ENCODE data around the gene LENG1.
A peak's percentile ranks its signal among the peaks of the same experiment; 100 is the strongest.
"Not testable (repeated sequence)": the region's sequence is repeated elsewhere in the genome, so short reads cannot be mapped to it uniquely, and the experiment has no call there.

LENG1 gene

GRCh38 chr19:54189145-54189734 is 29.7 kb upstream of the LENG1 start, which contains the start of gene MBOAT7:
MBOAT7 (minus strand) TSS chr19:54189580; CDS start chr19:54188508, 1,072 bp downstream.
- no peak for DNase-seq

GRCh38 chr19:54188215-54188871 is 28.8 kb upstream of the LENG1 start:
- DNase-seq: no peak

- no peak for DNase-seq
Measured at GRCh38 chr19:54186934-54187381, 27.4 kb upstream of the LENG1 start.

GRCh38 chr19:54186351-54186750 is 26.8 kb upstream of the LENG1 start:
- DNase-seq: no peak

- no peak for DNase-seq
Measured at GRCh38 chr19:54183431-54183830, 23.9 kb upstream of the LENG1 start.

- DNase-seq: not testable (repeated sequence)
Measured at GRCh38 chr19:54181894-54182293, 22.4 kb upstream of the LENG1 start.

- no peak for DNase-seq
Measured at GRCh38 chr19:54180691-54181091, 21.2 kb upstream of the LENG1 start.

GRCh38 chr19:54179921-54180461 is 20.5 kb upstream of the LENG1 start:
- DNase-seq: no peak

- no peak for DNase-seq
Measured at GRCh38 chr19:54179262-54179852, 19.8 kb upstream of the LENG1 start.

- peak in 1 of 2 experiments; percentile 29 for DNase-seq
Measured at GRCh38 chr19:54178581-54179261, 19.2 kb upstream of the LENG1 start.

- no peak for DNase-seq
Measured at GRCh38 chr19:54173951-54174834, 14.7 kb upstream of the LENG1 start.

- no peak for DNase-seq
Measured at GRCh38 chr19:54173359-54173699, 13.8 kb upstream of the LENG1 start.

- no peak for DNase-seq
Measured at GRCh38 chr19:54172471-54173358, 13.2 kb upstream of the LENG1 start, which contains the start of gene TMC4. TMC4 (minus strand) TSS chr19:54173160; CDS start chr19:54173117, 43 bp downstream.

- not testable (repeated sequence) for DNase-seq
Measured at GRCh38 chr19:54171736-54172431, 12.4 kb upstream of the LENG1 start.

- no peak for DNase-seq
Measured at GRCh38 chr19:54169149-54169740, 9.7 kb upstream of the LENG1 start.

- peak; percentile 79 to 88 for DNase-seq
Measured at GRCh38 chr19:54168174-54168917, 8.8 kb upstream of the LENG1 start.

GRCh38 chr19:54165222-54165621 is 5.7 kb upstream of the LENG1 start:
- no peak for DNase-seq

GRCh38 chr19:54164369-54165068 is 5.0 kb upstream of the LENG1 start:
- DNase-seq: no peak

- DNase-seq: no peak
Measured at GRCh38 chr19:54162884-54163283, 3.4 kb upstream of the LENG1 start.

Data from NCI-H446 (cell line).